T-helper 2 cell treated with Interferon-gamma antibody and Interleukin-4, amounts not matched to agents 5 μg/mL and 100 μg/mL, for 36 hours (primary cell): Measurements from ENCODE around the gene SAMD5.
"Not testable (repeated sequence)": the region's sequence is repeated elsewhere in the genome, so short reads cannot be mapped to it uniquely, and the experiment has no call there.

Experiments
- DNase-seq: peaks from one replicate; pipeline ENCODE4 v3.0.0; 2021; ENCODE audit warnings: low spot score
- H3K27ac Mint-ChIP-seq: one replicate; pipeline ENCODE4 v1.8.0; 2021; ENCODE audit warnings: mild to moderate bottlenecking, mixed read lengths
- H3K27me3 Mint-ChIP-seq: one replicate; pipeline ENCODE4 v1.8.0; 2021; ENCODE audit warnings: low read depth, mixed read lengths
- H3K36me3 Mint-ChIP-seq: one replicate; pipeline ENCODE4 v1.8.0; 2021; ENCODE audit warnings: low read depth, mixed read lengths
- H3K4me1 Mint-ChIP-seq: one replicate; pipeline ENCODE4 v1.8.0; 2021; ENCODE audit warnings: low read depth, mixed read lengths
- H3K4me3 Mint-ChIP-seq: one replicate; pipeline ENCODE4 v1.8.0; 2022; ENCODE audit warnings: mild to moderate bottlenecking, moderate library complexity, mixed read lengths
- H3K9me3 Mint-ChIP-seq: one replicate; pipeline ENCODE4 v1.8.0; 2021; ENCODE audit warnings: mixed read lengths

SAMD5 gene

GRCh38 chr6:147542436-147542835, 33.9 kb downstream of the SAMD5 start:
- not testable (repeated sequence) for H3K27ac Mint-ChIP-seq, DNase-seq, H3K4me1 Mint-ChIP-seq, H3K36me3 Mint-ChIP-seq, H3K9me3 Mint-ChIP-seq, H3K27me3 Mint-ChIP-seq, H3K4me3 Mint-ChIP-seq

GRCh38 chr6:147544420-147544819, 35.9 kb downstream of the SAMD5 start:
- H3K4me3 Mint-ChIP-seq = no peak overlapping the region
- H3K27me3 Mint-ChIP-seq = no peaks in the 10 kb centered on the region
- no peaks in the 10 kb centered on the region for H3K9me3 Mint-ChIP-seq
- H3K27ac Mint-ChIP-seq = no peak overlapping the region
- H3K4me1 Mint-ChIP-seq = no peaks in the 10 kb centered on the region
- H3K36me3 Mint-ChIP-seq = no peaks in the 10 kb centered on the region
- no peak for DNase-seq

- Mint-ChIP-seq H3K27ac (no peak overlapping the region), H3K4me3 (no peak overlapping the region), H3K9me3 (no peaks in the 10 kb centered on the region), H3K36me3 (no peaks in the 10 kb centered on the region), H3K27me3 (no peaks in the 10 kb centered on the region), H3K4me1 (no peaks in the 10 kb centered on the region)
- DNase-seq = no peak
These were observed 38.2 kb downstream of the SAMD5 start for GRCh38 chr6:147546501-147547368.

- Mint-ChIP-seq H3K4me3 (no peak overlapping the region), H3K36me3 (no peaks in the 10 kb centered on the region), H3K4me1 (no peaks in the 10 kb centered on the region), H3K27ac (no peak overlapping the region), H3K9me3 (no peaks in the 10 kb centered on the region), H3K27me3 (no peaks in the 10 kb centered on the region)
- DNase-seq = no peak
These were observed 38.9 kb downstream of the SAMD5 start for GRCh38 chr6:147547369-147547902.

- no peak overlapping the region for H3K4me3 Mint-ChIP-seq
- no peaks in the 10 kb centered on the region for H3K27me3 Mint-ChIP-seq
- H3K36me3 Mint-ChIP-seq = no peaks in the 10 kb centered on the region
- H3K4me1 Mint-ChIP-seq = no peaks in the 10 kb centered on the region
- H3K27ac Mint-ChIP-seq = no peak overlapping the region
- DNase-seq = no peak
- no peaks in the 10 kb centered on the region for H3K9me3 Mint-ChIP-seq
These were observed 40.5 kb downstream of the SAMD5 start for GRCh38 chr6:147548921-147549475.

GRCh38 chr6:147549531-147549930, 41.0 kb downstream of the SAMD5 start:
- H3K9me3 Mint-ChIP-seq = no peaks in the 10 kb centered on the region
- H3K27me3 Mint-ChIP-seq = no peaks in the 10 kb centered on the region
- H3K4me1 Mint-ChIP-seq = no peaks in the 10 kb centered on the region
- H3K27ac Mint-ChIP-seq = no peak overlapping the region
- no peak for DNase-seq
- H3K4me3 Mint-ChIP-seq = no peak overlapping the region
- no peaks in the 10 kb centered on the region for H3K36me3 Mint-ChIP-seq

- DNase-seq = no peak
- no peaks in the 10 kb centered on the region for H3K9me3 Mint-ChIP-seq
- no peaks in the 10 kb centered on the region for H3K36me3 Mint-ChIP-seq
- H3K27ac Mint-ChIP-seq = no peak overlapping the region
- no peaks in the 10 kb centered on the region for H3K4me1 Mint-ChIP-seq
- no peak overlapping the region for H3K4me3 Mint-ChIP-seq
- no peaks in the 10 kb centered on the region for H3K27me3 Mint-ChIP-seq
These were observed 43.5 kb downstream of the SAMD5 start for GRCh38 chr6:147551976-147552375.

DNA sequence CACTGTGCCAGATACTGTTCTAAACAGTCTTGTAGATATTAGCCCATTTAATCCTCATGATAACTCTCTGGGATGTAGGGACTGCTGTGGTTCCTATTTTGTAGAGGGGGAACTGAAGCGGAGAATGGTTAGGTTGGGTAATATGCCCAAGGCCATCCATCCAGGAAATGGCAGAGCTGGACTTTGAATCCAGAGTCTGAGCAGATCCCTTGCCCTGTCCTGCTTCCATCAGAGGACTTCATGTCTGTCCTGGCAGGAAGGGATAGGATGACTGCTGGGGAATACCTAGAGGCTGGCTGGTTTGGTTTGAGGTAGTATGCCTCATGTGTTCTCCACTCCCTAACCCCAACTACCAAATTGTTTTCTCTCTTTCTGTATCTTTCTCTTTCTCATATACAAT, 44.6 kb downstream of the SAMD5 start:
- DNase-seq = no peak
- Mint-ChIP-seq H3K27ac (no peak overlapping the region), H3K36me3 (no peaks in the 10 kb centered on the region), H3K9me3 (no peaks in the 10 kb centered on the region), H3K4me1 (no peaks in the 10 kb centered on the region), H3K27me3 (no peaks in the 10 kb centered on the region), H3K4me3 (no peak overlapping the region)

DNA sequence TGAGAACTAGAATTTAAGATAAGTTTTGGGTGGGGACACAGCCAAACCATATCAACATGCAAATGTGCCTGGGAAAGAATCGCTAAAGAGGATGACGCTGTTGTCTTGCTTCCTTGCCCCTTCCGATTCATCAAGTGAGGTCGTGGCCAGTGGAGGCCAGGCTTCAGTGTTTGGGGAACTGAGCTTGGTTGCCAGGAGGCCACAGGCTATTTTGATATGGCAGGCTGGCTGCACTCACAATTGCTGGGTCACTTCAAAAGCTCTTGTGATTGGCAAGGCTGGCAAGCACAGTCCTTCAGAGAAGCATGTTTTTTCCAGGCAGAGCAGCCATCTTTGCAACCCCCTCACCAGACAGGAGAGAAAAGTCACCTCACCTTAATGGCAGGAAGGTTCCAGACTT, 45.8 kb downstream of the SAMD5 start:
- no peak for DNase-seq
- Mint-ChIP-seq H3K36me3 (no peaks in the 10 kb centered on the region), H3K4me3 (no peak overlapping the region), H3K27me3 (no peaks in the 10 kb centered on the region), H3K9me3 (no peaks in the 10 kb centered on the region), H3K27ac (no peak overlapping the region), H3K4me1 (no peaks in the 10 kb centered on the region)

GRCh38 chr6:147559006-147559405, 50.5 kb downstream of the SAMD5 start:
- H3K27me3 Mint-ChIP-seq = no peaks in the 10 kb centered on the region
- no peak for DNase-seq
- H3K4me3 Mint-ChIP-seq = no peak overlapping the region
- no peaks in the 10 kb centered on the region for H3K4me1 Mint-ChIP-seq
- H3K27ac Mint-ChIP-seq = no peak overlapping the region
- H3K36me3 Mint-ChIP-seq = no peaks in the 10 kb centered on the region
- H3K9me3 Mint-ChIP-seq = no peaks in the 10 kb centered on the region

- no peak for DNase-seq
- Mint-ChIP-seq H3K36me3 (no peaks in the 10 kb centered on the region), H3K9me3 (no peaks in the 10 kb centered on the region), H3K4me1 (no peaks in the 10 kb centered on the region), H3K4me3 (no peak overlapping the region), H3K27me3 (no peaks in the 10 kb centered on the region), H3K27ac (no peak overlapping the region)
These were observed 52.2 kb downstream of the SAMD5 start for GRCh38 chr6:147560670-147561069.

- H3K27ac Mint-ChIP-seq = no peak overlapping the region
- no peaks in the 10 kb centered on the region for H3K27me3 Mint-ChIP-seq
These were observed 53.2 kb downstream of the SAMD5 start for GRCh38 chr6:147561726-147562125.

DNA sequence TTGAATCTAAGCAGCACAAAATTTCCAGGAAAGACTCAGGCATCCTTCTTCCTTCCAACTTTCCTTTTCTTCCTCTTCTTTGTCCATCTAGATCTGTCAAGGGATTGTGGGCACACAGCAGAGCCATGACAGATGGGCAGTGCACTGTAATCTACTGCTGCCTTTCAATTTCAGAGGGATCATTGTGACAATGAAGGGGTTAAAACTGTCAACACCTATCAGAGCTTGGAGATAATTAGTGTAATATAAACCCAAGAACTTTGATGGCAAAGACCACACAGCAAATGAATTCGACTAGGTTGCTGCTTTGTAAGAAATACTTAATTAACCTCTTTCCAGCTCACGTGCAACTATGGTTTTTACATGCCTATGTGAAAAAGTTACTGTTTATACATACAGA, 55.0 kb downstream of the SAMD5 start:
- no peak for DNase-seq
- Mint-ChIP-seq H3K9me3 (no peaks in the 10 kb centered on the region), H3K27ac (no peak overlapping the region), H3K4me1 (no peaks in the 10 kb centered on the region), H3K36me3 (no peaks in the 10 kb centered on the region), H3K27me3 (no peaks in the 10 kb centered on the region), H3K4me3 (no peak overlapping the region)

More at GRCh38 chr6:147561726-147562125, 53.2 kb downstream of the SAMD5 start:
- no peak for DNase-seq
- H3K9me3 Mint-ChIP-seq = no peaks in the 10 kb centered on the region
- H3K4me1 Mint-ChIP-seq = no peaks in the 10 kb centered on the region
- H3K36me3 Mint-ChIP-seq = no peaks in the 10 kb centered on the region
- H3K4me3 Mint-ChIP-seq = no peak overlapping the region

DNA sequence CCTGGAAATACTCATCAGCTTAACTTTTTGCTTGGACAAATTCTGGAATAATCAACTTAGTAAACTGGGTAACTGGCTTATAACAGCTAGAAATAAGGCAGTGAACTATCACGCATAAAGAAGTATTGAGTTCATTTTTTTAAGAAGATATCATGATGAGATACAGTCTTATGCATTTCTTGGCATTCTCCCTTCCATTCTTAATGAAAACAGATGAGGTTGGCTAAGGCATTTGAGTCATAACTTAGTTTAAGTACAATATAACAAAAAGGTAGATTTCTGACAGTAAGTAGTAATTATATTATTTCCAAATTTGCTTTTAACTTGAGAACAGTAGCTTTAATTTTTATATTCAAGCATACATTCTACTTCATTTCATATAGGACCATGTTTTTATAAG, 56.1 kb downstream of the SAMD5 start:
- Mint-ChIP-seq H3K4me3 (no peak overlapping the region), H3K4me1 (no peaks in the 10 kb centered on the region), H3K27me3 (no peaks in the 10 kb centered on the region), H3K9me3 (no peaks in the 10 kb centered on the region), H3K27ac (no peak overlapping the region), H3K36me3 (no peaks in the 10 kb centered on the region)
- DNase-seq = no peak
